WTC11 (cell line): Measurements from ENCODE around the gene RXRB. TPM values are rescaled to one million over a fixed set of nuclear protein-coding genes. Genes with fewer than 3 reads are reported as not detected.

Experiments
- ATAC-seq: fragments of 200-7000 bp; cut with Tn5 transposase; 2 replicates; pipeline ENCODE4 v1.10.0; 2021; ENCODE audit warnings: mild to moderate bottlenecking, moderate library complexity
- CTCF ChIA-PET: fragments of 300-600 bp; sonication (Branson Sonifier 250); formaldehyde crosslinking; loops from one replicate; lab custom pipeline; 2021; ENCODE audit warnings: antibody characterized with exemption; lab: Charles Lee
- POLR2A ChIA-PET: fragments of 350-600 bp; sonication (Branson Sonifier 250); formaldehyde crosslinking; loops from one replicate; lab custom pipeline; 2021; ENCODE audit warnings: antibody characterized with exemption; lab: Charles Lee
- DNase-seq: peaks from one replicate; pipeline ENCODE4 v3.0.0; 2021; ENCODE audit warnings: low spot score
- H3K27ac Mint-ChIP-seq: 2 replicates; pipeline ENCODE4 v1.8.0; 2021; ENCODE audit warnings: mixed read lengths
- H3K27me3 Mint-ChIP-seq: 2 replicates; pipeline ENCODE4 v1.8.0; 2021; ENCODE audit warnings: low read depth, mild to moderate bottlenecking, moderate library complexity, mixed read lengths
- H3K36me3 Mint-ChIP-seq: 2 replicates; pipeline ENCODE4 v1.8.0; 2021; ENCODE audit warnings: mixed read lengths
- H3K4me1 Mint-ChIP-seq: 2 replicates; pipeline ENCODE4 v1.8.0; 2022; ENCODE audit warnings: mixed read lengths
- H3K4me3 Mint-ChIP-seq: 2 replicates; pipeline ENCODE4 v1.8.0; 2021; ENCODE audit warnings: mild to moderate bottlenecking, moderate library complexity, mixed read lengths
- H3K9me3 Mint-ChIP-seq: 2 replicates; pipeline ENCODE4 v1.8.0; 2021; ENCODE audit warnings: mixed read lengths
- AFF4 ChIP-seq: sonication (generic); formaldehyde crosslinking; IDR thresholded peaks from 2 replicates; pipeline ENCODE4 v1.8.1; 2023; ENCODE audit warnings: mild to moderate bottlenecking, missing genetic modification reagents, borderline replicate concordance
- CBFB ChIP-seq: sonication (generic); formaldehyde crosslinking; IDR thresholded peaks from 2 replicates; pipeline ENCODE4 v1.8.1; 2022; ENCODE audit warnings: mild to moderate bottlenecking, low read depth, missing genetic modification reagents
- EMX1 ChIP-seq: fragments of 250-450 bp; sonication (Bioruptor Pico); IDR thresholded peaks from 2 replicates; pipeline ENCODE4 v1.8.0; 2021; ENCODE audit warnings: mild to moderate bottlenecking
- GTF2I ChIP-seq: fragments of 250-450 bp; sonication (Bioruptor Pico); conservative IDR thresholded peaks from 2 replicates; pipeline ENCODE4 v1.4.0; 2021; ENCODE audit warnings: mild to moderate bottlenecking
- HMGA2 ChIP-seq: fragments of 250-450 bp; sonication (Bioruptor Pico); IDR thresholded peaks from 2 replicates; pipeline ENCODE4 v1.4.0; 2021; ENCODE audit warnings: mild to moderate bottlenecking, moderate library complexity
- IRF2 ChIP-seq: sonication (generic); formaldehyde crosslinking; IDR thresholded peaks from 2 replicates; pipeline ENCODE4 v1.8.0; 2022; ENCODE audit warnings: low read depth, missing genetic modification reagents, borderline replicate concordance
- JAZF1 ChIP-seq: fragments of 250-450 bp; sonication (Bioruptor Pico); IDR thresholded peaks from 2 replicates; pipeline ENCODE4 v1.9.0; 2021; ENCODE audit warnings: moderate library complexity, mild to moderate bottlenecking, inconsistent platforms
- MAX ChIP-seq: sonication (generic); formaldehyde crosslinking; IDR thresholded peaks from 2 replicates; pipeline ENCODE4 v1.8.0; 2022; ENCODE audit warnings: mild to moderate bottlenecking, missing genetic modification reagents
- NFATC4 ChIP-seq: fragments of 250-450 bp; sonication (Bioruptor Pico); IDR thresholded peaks from 2 replicates; pipeline ENCODE4 v1.9.0; 2021; ENCODE audit warnings: mild to moderate bottlenecking
- NFE2L1 ChIP-seq: sonication (generic); formaldehyde crosslinking; IDR thresholded peaks from 2 replicates; pipeline ENCODE4 v1.8.1; 2023; ENCODE audit warnings: missing genetic modification reagents
- NR2C2 ChIP-seq: sonication (generic); formaldehyde crosslinking; IDR thresholded peaks from 2 replicates; pipeline ENCODE4 v1.8.0; 2022; ENCODE audit warnings: mild to moderate bottlenecking, missing genetic modification reagents
- PRDM15 ChIP-seq: sonication (generic); formaldehyde crosslinking; IDR thresholded peaks from 2 replicates; pipeline ENCODE4 v1.8.0; 2022; ENCODE audit warnings: missing genetic modification reagents
- RELA ChIP-seq: sonication (generic); formaldehyde crosslinking; IDR thresholded peaks from 2 replicates; pipeline ENCODE4 v1.8.1; 2022; ENCODE audit warnings: missing genetic modification reagents, mild to moderate bottlenecking, borderline replicate concordance
- RORB ChIP-seq: fragments of 250-450 bp; sonication (Bioruptor Pico); IDR thresholded peaks from 2 replicates; pipeline ENCODE4 v1.9.0; 2021; ENCODE audit warnings: mild to moderate bottlenecking
- SP1 ChIP-seq: sonication (generic); formaldehyde crosslinking; conservative IDR thresholded peaks from 2 replicates; pipeline ENCODE4 v1.8.1; 2022; ENCODE audit warnings: missing genetic modification reagents
- TCF7 ChIP-seq: sonication (generic); formaldehyde crosslinking; IDR thresholded peaks from 2 replicates; pipeline ENCODE4 v1.8.0; 2022; ENCODE audit warnings: mild to moderate bottlenecking, low read depth, missing genetic modification reagents, moderate library complexity
- ZBTB21 ChIP-seq: sonication (generic); formaldehyde crosslinking; IDR thresholded peaks from 2 replicates; pipeline ENCODE4 v1.8.1; 2023; ENCODE audit warnings: mild to moderate bottlenecking, missing genetic modification reagents, borderline replicate concordance
- ZNF396 ChIP-seq: fragments of 250-450 bp; sonication (Bioruptor Pico); IDR thresholded peaks from 2 replicates; pipeline ENCODE4 v1.8.0; 2021; ENCODE audit warnings: mild to moderate bottlenecking, moderate library complexity, borderline replicate concordance
- ZNF425 ChIP-seq: fragments of 250-450 bp; sonication (Bioruptor Pico); conservative IDR thresholded peaks from 2 replicates; pipeline ENCODE4 v1.9.0; 2021; ENCODE audit warnings: mild to moderate bottlenecking
- ZNF671 ChIP-seq: fragments of 250-450 bp; sonication (Bioruptor Pico); IDR thresholded peaks from 2 replicates; pipeline ENCODE4 v1.8.0; 2021; ENCODE audit warnings: mild to moderate bottlenecking
- ZSCAN18 ChIP-seq: fragments of 250-450 bp; sonication (Bioruptor Pico); IDR thresholded peaks from 2 replicates; pipeline ENCODE4 v2.1.2; 2022; ENCODE audit warnings: mild to moderate bottlenecking, moderate library complexity
- total RNA-seq: library from RNA; stranded (reverse); gene quantifications from 3 replicates; pipeline ENCODE4 v1.2.3, GENCODE V29; 2021

RXRB gene
- total RNA-seq, 1 experiment from 2014 or later: 24.5 TPM

- H3K27ac Mint-ChIP-seq: no peak overlapping the region
- POLR2A ChIA-PET: no interaction called here
- no peak for ATAC-seq
Observed at GRCh38 chr6:33189625-33190448, 10.6 kb downstream of the RXRB start.

GRCh38 chr6:33189164-33189563, 11.3 kb downstream of the RXRB start:
- Mint-ChIP-seq H3K27me3 (peaks cover 37% of the 10 kb centered on the region), H3K4me3 (no peak overlapping the region), H3K36me3 (no peaks in the 10 kb centered on the region), H3K4me1 (peaks cover 15% of the 10 kb centered on the region), H3K9me3 (no peaks in the 10 kb centered on the region)
- no peak for ATAC-seq
- POLR2A ChIA-PET: no interaction called here
- TF ChIP-seq NFATC4 (CRISPR knock-in tag): no peak
- no peak for TF ChIP-seq MAX (CRISPR knock-in tag)
- TF ChIP-seq PRDM15 (CRISPR knock-in tag): no peak
- no peak for TF ChIP-seq TCF7
- TF ChIP-seq ZSCAN18 (CRISPR knock-in tag): no peak
- TF ChIP-seq IRF2 (CRISPR knock-in tag): no peak
- TF ChIP-seq GTF2I (CRISPR knock-in tag): no peak
- TF ChIP-seq NR2C2 (CRISPR knock-in tag): no peak
- TF ChIP-seq CBFB (CRISPR knock-in tag): no peak
- TF ChIP-seq EMX1 (CRISPR knock-in tag): no peak
- no peak for TF ChIP-seq NFE2L1
- no peak for TF ChIP-seq AFF4 (CRISPR knock-in tag)
- TF ChIP-seq ZNF396 (CRISPR knock-in tag): no peak
- TF ChIP-seq HMGA2 (CRISPR knock-in tag): no peak
- TF ChIP-seq ZNF425 (CRISPR knock-in tag): no peak
- TF ChIP-seq SP1 (CRISPR knock-in tag): no peak
- no peak for TF ChIP-seq RORB (CRISPR knock-in tag)
- no peak for TF ChIP-seq JAZF1 (CRISPR knock-in tag)
- TF ChIP-seq RELA (CRISPR knock-in tag): no peak
- TF ChIP-seq, all 79 proteins: peak for 0
- CTCF ChIA-PET: interaction anchor here (0.9 to 2.0 kb wide), 4 partner anchors 17 to 63 kb away, joined by 3 to 7 read pairs (median 5); no protein-coding TSS in a partner anchor
- H3K27ac Mint-ChIP-seq: no peak overlapping the region
- no peak for DNase-seq

More at GRCh38 chr6:33189625-33190448, 10.6 kb downstream of the RXRB start:
- Mint-ChIP-seq H3K4me1 (peaks cover 13% of the 10 kb centered on the region), H3K4me3 (no peak overlapping the region), H3K27me3 (peaks cover 31% of the 10 kb centered on the region)
- no peak for DNase-seq
- TF ChIP-seq ZBTB21 (CRISPR knock-in tag): no peak
- TF ChIP-seq ZNF671 (CRISPR knock-in tag): no peak
- TF ChIP-seq, all 79 proteins: peak for 0
- CTCF ChIA-PET: interaction anchor here (0.6 to 2.0 kb wide), 6 partner anchors 10 to 205 kb away, joined by 3 to 7 read pairs (median 4); no protein-coding TSS in a partner anchor
- H3K9me3 Mint-ChIP-seq: no peaks in the 10 kb centered on the region
- H3K36me3 Mint-ChIP-seq: peaks cover 4% of the 10 kb centered on the region; the same call in 1 of the 2 replicates
